Memory B cell (primary cell): ENCODE results near the gene EIF6.

Experiments
- ATAC-seq: fragments of 150-1000 bp; cut with Tn5 transposase; 2 replicates; pipeline ENCODE4 v1.10.0; 2021; ENCODE audit warnings: low read depth, mild to moderate bottlenecking, moderate library complexity
- DNase-seq, 2 donors: peaks; one replicate each; pipeline ENCODE4 v3.0.0; 2022; ENCODE audit warnings: low spot score in 2 of 2
- H3K27ac Mint-ChIP-seq: one replicate; pipeline ENCODE4 v1.8.0; 2022; ENCODE audit warnings: mild to moderate bottlenecking, moderate library complexity, mixed read lengths
- H3K27me3 Mint-ChIP-seq: one replicate; pipeline ENCODE4 v1.8.0; 2022; ENCODE audit warnings: mixed read lengths
- H3K36me3 Mint-ChIP-seq: one replicate; pipeline ENCODE4 v1.8.0; 2022; ENCODE audit warnings: mild to moderate bottlenecking, mixed read lengths
- H3K4me1 Mint-ChIP-seq: one replicate; pipeline ENCODE4 v1.8.0; 2022; ENCODE audit warnings: mixed read lengths
- H3K4me3 Mint-ChIP-seq: one replicate; pipeline ENCODE4 v1.8.0; 2022; ENCODE audit warnings: mild to moderate bottlenecking, moderate library complexity, mixed read lengths
- H3K9me3 Mint-ChIP-seq: one replicate; pipeline ENCODE4 v1.8.0; 2022; ENCODE audit warnings: mixed read lengths

The EIF6 gene

GRCh38 chr20:35235881-35236280, 48.7 kb downstream of the EIF6 start:
- no peak for DNase-seq
- H3K27me3 Mint-ChIP-seq: peaks cover 19% of the 10 kb centered on the region
- H3K36me3 Mint-ChIP-seq: peaks cover 44% of the 10 kb centered on the region
- no peaks in the 10 kb centered on the region for H3K9me3 Mint-ChIP-seq
- no peak overlapping the region for H3K27ac Mint-ChIP-seq
- H3K4me3 Mint-ChIP-seq: no peak overlapping the region
- H3K4me1 Mint-ChIP-seq: no peaks in the 10 kb centered on the region
- ATAC-seq: no peak

GRCh38 chr20:35232575-35232974, 52.0 kb downstream of the EIF6 start:
- H3K4me3 Mint-ChIP-seq: no peak overlapping the region
- no peaks in the 10 kb centered on the region for H3K4me1 Mint-ChIP-seq
- H3K27me3 Mint-ChIP-seq: peaks cover 18% of the 10 kb centered on the region
- H3K27ac Mint-ChIP-seq: no peak overlapping the region
- no peak for ATAC-seq
- H3K9me3 Mint-ChIP-seq: peaks cover 2% of the 10 kb centered on the region
- DNase-seq: no peak
- H3K36me3 Mint-ChIP-seq: peaks cover 46% of the 10 kb centered on the region
